Tibial artery (tissue), 4 donors: Measurements from ENCODE around the gene COX7B2.

Experiments used
- DNase-seq, 2 donors: peaks; one replicate each; pipeline ENCODE4 v3.0.0-alpha.2; 2019
- H3K27ac ChIP-seq, 2 donors: fragments of 200-600 bp; sonication (generic) in 1 of 2; 1 replicate in 1 of 2; 2 replicates in 1 of 2; pipeline ENCODE4 v1.5.1; 2018 to 2019; ENCODE audit warnings: mild to moderate bottlenecking in 1 of 2
- H3K27me3 ChIP-seq, 2 donors: fragments of 200-600 bp; sonication (generic) in 1 of 2; one replicate each; pipeline versions ENCODE4 v1.5.1 to v1.6.0; 2016 to 2019
- H3K36me3 ChIP-seq, 3 donors: fragments of 200-600 bp; sonication (generic) in 2 of 3; one replicate each; pipeline ENCODE4 v1.5.1; 2016 to 2019; ENCODE audit warnings: mild to moderate bottlenecking in 2 of 3
- H3K4me1 ChIP-seq, 4 donors: fragments of 200-600 bp; sonication (generic) in 2 of 4; 1 replicate in 3 of 4; 2 replicates in 1 of 4; pipeline ENCODE4 v1.5.1; 2016 to 2019
- H3K4me3 ChIP-seq, 2 donors: fragments of 200-600 bp; sonication (generic) in 1 of 2; 1 replicate in 1 of 2; 2 replicates in 1 of 2; pipeline ENCODE4 v1.5.1; 2018 to 2019; ENCODE audit warnings: mild to moderate bottlenecking in 2 of 2
- H3K9me3 ChIP-seq, 3 donors: fragments of 200-600 bp; sonication (generic) in 1 of 3; one replicate each; pipeline ENCODE4 v1.5.1; 2016 to 2019
- CTCF ChIP-seq, 2 experiments: fragments of 200-600 bp in 1 of 2; fragments of 450-650 bp in 1 of 2; IDR thresholded peaks; one replicate each; pipeline ENCODE4 v1.5.1; 2017 to 2019; ENCODE audit warnings: antibody characterized with exemption in 2 of 2, mild to moderate bottlenecking in 1 of 2, moderate library complexity in 1 of 2
- intact Hi-C: fragments of 100-400 bp; cut with DNase I; formaldehyde crosslinking; loops from one replicate; pipeline ENCODE4 v1.15.0; 2023; ENCODE audit warnings: low total_unique reads

The COX7B2 gene

GRCh38 chr4:46944345-46944744, 35.3 kb upstream of the COX7B2 start:
- intact Hi-C loops: no loop called here
- no peaks in the 10 kb centered on the region for H3K9me3 ChIP-seq
- TF ChIP-seq CTCF (IDR thresholded peaks at IDR 0.05): no peak
- no peak overlapping the region for H3K4me3 ChIP-seq
- no peak overlapping the region for H3K27ac ChIP-seq
- no peaks in the 10 kb centered on the region for H3K36me3 ChIP-seq
- peaks cover 0 to 21% (median 0%) of the 10 kb centered on the region in 4 donors for H3K4me1 ChIP-seq
- no peaks in the 10 kb centered on the region for H3K27me3 ChIP-seq
- DNase-seq: no peak

DNA sequence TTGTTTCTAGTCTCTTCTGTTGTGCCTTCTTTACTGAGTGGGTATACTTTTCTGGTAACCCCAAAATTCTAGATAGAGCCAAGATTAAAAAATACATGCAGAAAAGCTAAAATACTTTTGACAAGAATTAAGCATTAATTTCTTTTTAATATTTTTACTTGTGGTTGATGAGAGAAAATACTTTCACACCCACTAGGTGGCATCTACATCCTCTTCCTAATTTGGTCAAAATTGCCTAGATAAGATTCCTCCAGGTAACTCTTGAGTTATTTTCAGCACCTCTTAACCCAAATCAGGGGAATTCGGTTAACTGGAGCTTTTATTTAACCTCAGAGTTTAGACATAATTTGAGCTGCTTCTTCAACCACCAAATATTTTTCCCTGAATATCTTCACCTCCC, 28.4 kb upstream of the COX7B2 start:
- Histone ChIP-seq H3K27ac (no peak overlapping the region), H3K36me3 (no peaks in the 10 kb centered on the region), H3K4me1 (no peaks in the 10 kb centered on the region), H3K9me3 (no peaks in the 10 kb centered on the region), H3K27me3 (no peaks in the 10 kb centered on the region), H3K4me3 (no peak overlapping the region)
- TF ChIP-seq CTCF (IDR thresholded peaks at IDR 0.05): peak in 1 of 2 experiments; percentile 6
- intact Hi-C loops: no loop called here
- DNase-seq: no peak

GRCh38 chr4:46934726-46935125, 25.7 kb upstream of the COX7B2 start:
- TF ChIP-seq CTCF (IDR thresholded peaks at IDR 0.05): no peak
- no peaks in the 10 kb centered on the region for H3K36me3 ChIP-seq
- H3K9me3 ChIP-seq: no peaks in the 10 kb centered on the region
- intact Hi-C loops: loop anchor here (5.0 kb wide), 2 partner anchors 68 to 448 kb away; no protein-coding TSS in a partner anchor
- H3K27ac ChIP-seq: no peak overlapping the region
- H3K27me3 ChIP-seq: no peaks in the 10 kb centered on the region
- no peak overlapping the region for H3K4me3 ChIP-seq
- H3K4me1 ChIP-seq: no peaks in the 10 kb centered on the region
- no peak for DNase-seq

DNA sequence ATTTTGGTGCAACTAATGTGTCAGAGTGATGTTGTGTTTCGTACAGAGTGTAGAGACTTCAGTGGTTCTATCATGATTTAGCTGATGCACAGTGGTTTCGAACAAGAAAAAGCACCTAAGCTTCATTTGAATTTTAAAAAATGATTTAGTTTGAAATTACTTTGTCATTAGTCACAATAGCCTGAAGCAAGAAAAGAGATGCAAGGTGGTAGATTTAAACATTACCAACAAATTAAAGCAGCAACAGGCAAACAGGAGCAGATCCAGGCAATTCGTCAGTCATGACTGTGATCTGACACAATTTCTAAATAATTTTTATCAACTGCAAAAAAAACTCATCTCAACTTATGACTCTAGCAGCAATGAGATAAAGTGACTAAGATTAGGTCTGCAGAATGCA, 24.6 kb upstream of the COX7B2 start:
- no peak for DNase-seq
- no peaks in the 10 kb centered on the region for H3K4me1 ChIP-seq
- no peaks in the 10 kb centered on the region for H3K36me3 ChIP-seq
- no peak for TF ChIP-seq CTCF (IDR thresholded peaks at IDR 0.05)
- H3K9me3 ChIP-seq: no peaks in the 10 kb centered on the region
- H3K27ac ChIP-seq: no peak overlapping the region
- H3K4me3 ChIP-seq: no peak overlapping the region
- no peaks in the 10 kb centered on the region for H3K27me3 ChIP-seq
- intact Hi-C loops: loop anchor here (5.0 kb wide), 2 partner anchors 69 to 449 kb away; no protein-coding TSS in a partner anchor

DNA sequence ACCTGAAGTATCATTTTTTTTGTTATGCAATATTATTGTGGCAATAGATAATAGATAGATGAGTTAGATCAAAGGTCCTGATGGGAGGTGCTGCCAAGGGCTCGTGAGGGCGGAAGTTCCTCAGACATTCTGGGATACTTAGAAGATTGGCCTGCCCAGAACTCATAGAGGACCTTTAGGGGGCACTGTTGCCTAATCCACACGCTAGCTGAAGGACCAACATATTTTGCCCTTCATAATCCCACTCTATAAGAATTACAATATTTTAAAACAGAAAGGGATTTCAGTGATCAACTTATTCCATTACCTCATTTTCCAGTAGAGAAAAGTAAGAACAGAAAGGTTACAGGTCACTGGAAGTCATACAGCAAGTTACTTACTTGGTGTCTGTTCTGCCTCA, 22.9 kb upstream of the COX7B2 start:
- Histone ChIP-seq H3K4me1 (no peaks in the 10 kb centered on the region), H3K4me3 (no peak overlapping the region), H3K27me3 (no peaks in the 10 kb centered on the region), H3K36me3 (no peaks in the 10 kb centered on the region), H3K27ac (peak overlapping the region in 1 of 2 donors; percentile 10), H3K9me3 (no peaks in the 10 kb centered on the region)
- intact Hi-C loops: loop anchor here (5.0 kb wide), 2 partner anchors 70 to 450 kb away; no protein-coding TSS in a partner anchor
- TF ChIP-seq CTCF (IDR thresholded peaks at IDR 0.05): peak; percentile 47 to 58
- no peak for DNase-seq

DNA sequence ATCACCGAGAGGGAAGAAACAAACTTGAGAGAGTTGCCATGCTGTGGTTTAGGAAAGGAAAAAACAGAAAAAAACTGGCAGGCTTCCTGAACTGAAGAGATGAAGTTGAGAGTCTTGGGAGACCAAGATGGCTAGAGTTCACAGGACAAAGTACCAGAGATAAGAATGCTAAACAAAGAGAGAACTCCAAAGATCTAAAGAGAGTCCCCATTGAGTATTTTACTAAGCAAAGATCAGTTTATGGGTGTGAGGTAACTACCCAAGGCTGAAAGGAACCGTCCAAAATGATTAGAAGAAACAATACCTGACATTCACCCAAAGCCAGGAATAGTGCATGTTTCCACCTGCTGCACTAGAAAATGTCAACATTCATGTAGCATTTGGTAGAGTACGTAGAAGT, 21.8 kb upstream of the COX7B2 start:
- Histone ChIP-seq H3K27ac (no peak overlapping the region), H3K4me3 (no peak overlapping the region), H3K9me3 (no peaks in the 10 kb centered on the region), H3K4me1 (no peaks in the 10 kb centered on the region), H3K27me3 (no peaks in the 10 kb centered on the region), H3K36me3 (no peaks in the 10 kb centered on the region)
- intact Hi-C loops: loop anchor here (5.0 kb wide), 2 partner anchors 71 to 451 kb away; no protein-coding TSS in a partner anchor
- TF ChIP-seq CTCF (IDR thresholded peaks at IDR 0.05): no peak
- DNase-seq: no peak
